ENCODE results near the gene DGCR8.

DNA sequence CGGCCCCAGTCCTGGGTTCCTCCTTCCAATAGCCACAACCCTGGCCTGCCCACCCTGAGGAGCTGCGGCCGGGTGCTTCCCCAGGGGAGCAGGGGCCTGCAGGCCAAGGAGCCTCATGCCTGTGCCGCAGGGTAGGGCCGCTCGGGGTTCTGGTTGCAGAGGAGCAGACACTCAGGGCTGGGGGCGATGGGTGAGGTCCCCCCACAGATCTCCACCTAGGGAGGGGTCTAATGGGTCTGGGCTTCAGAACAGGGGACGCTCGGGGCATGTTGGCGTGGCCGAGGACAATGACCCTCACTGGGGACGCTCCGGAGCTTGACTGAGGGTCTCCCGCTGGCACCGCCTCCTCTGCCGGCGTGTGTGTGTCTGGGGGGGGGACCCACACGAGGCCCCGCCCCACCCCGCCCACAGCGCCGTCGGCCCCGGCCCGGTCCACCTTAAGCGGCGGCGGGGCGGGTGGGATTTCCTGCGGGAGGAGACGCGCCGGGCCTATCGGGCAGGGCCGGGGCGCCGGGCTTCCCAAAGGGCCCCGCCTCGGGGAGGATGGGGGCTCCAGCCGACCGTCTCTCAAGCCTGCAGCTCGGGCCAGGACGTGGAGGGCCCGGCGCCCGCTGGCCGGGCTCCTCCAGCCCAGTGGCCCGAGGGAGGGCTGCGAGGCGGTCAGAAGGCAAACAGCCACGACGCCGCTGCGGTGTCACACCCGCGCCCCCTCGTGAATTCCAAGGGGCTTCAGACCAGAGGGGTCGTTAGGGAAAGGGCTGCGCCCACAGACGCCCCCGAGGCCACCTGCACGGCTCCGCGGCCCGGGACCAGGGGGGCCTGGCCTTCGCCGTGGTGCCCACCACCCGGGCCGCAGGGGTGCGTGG is 50.9 kb downstream of the DGCR8 start:
- peak in 1 of 2 donors; percentile 13 for TF ChIP-seq POLR2A (IDR thresholded peaks at IDR 0.05)
- TF ChIP-seq, protein P1, sequence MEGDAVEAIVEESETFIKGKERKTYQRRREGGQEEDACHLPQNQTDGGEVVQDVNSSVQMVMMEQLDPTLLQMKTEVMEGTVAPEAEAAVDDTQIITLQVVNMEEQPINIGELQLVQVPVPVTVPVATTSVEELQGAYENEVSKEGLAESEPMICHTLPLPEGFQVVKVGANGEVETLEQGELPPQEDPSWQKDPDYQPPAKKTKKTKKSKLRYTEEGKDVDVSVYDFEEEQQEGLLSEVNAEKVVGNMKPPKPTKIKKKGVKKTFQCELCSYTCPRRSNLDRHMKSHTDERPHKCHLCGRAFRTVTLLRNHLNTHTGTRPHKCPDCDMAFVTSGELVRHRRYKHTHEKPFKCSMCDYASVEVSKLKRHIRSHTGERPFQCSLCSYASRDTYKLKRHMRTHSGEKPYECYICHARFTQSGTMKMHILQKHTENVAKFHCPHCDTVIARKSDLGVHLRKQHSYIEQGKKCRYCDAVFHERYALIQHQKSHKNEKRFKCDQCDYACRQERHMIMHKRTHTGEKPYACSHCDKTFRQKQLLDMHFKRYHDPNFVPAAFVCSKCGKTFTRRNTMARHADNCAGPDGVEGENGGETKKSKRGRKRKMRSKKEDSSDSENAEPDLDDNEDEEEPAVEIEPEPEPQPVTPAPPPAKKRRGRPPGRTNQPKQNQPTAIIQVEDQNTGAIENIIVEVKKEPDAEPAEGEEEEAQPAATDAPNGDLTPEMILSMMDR (IDR thresholded peaks at IDR 0.05): no peak

All from uterus (tissue), 2 donors.